HepG2 (cell line): ENCODE results near the gene LHFPL2. TPM values are rescaled to one million over a fixed set of nuclear protein-coding genes. Genes with fewer than 3 reads are reported as not detected.

Experiments
- ATF1 ChIP-seq: IDR thresholded peaks from 2 replicates; pipeline ENCODE4 v1.6.1; 2016; ENCODE audit warnings: mild to moderate bottlenecking, control low read depth
- HDAC1 ChIP-seq: sonication (generic); formaldehyde crosslinking; IDR thresholded peaks from 2 replicates; pipeline ENCODE4 v1.5.1; 2020; ENCODE audit warnings: mild to moderate bottlenecking, missing genetic modification reagents
- HMG20A ChIP-seq: IDR thresholded peaks from 2 replicates; pipeline ENCODE4 v1.6.1; 2016; ENCODE audit warnings: borderline replicate concordance
- HOXD1 ChIP-seq: sonication (generic); formaldehyde crosslinking; IDR thresholded peaks from 2 replicates; pipeline ENCODE4 v1.5.0; 2020; ENCODE audit warnings: missing genetic modification reagents
- IKZF1 ChIP-seq: fragments of 450-650 bp; IDR thresholded peaks from 2 replicates; pipeline ENCODE4 v1.7.1; 2016
- MBNL3 ChIP-seq: fragments of 250-450 bp; sonication (Bioruptor Pico); conservative IDR thresholded peaks from 2 replicates; pipeline ENCODE4 v1.8.0; 2022; ENCODE audit warnings: mild to moderate bottlenecking, inconsistent platforms
- MTF2 ChIP-seq: sonication (generic); formaldehyde crosslinking; IDR thresholded peaks from 2 replicates; pipeline ENCODE4 v1.5.0; 2020; ENCODE audit warnings: missing genetic modification reagents, borderline replicate concordance
- NFKBIZ ChIP-seq: IDR thresholded peaks from 2 replicates; pipeline ENCODE4 v1.6.1; 2018; ENCODE audit warnings: missing genetic modification reagents, missing compliant biosample characterization
- NFYB ChIP-seq: sonication (generic); formaldehyde crosslinking; IDR thresholded peaks from 2 replicates; pipeline ENCODE4 v1.4.0; 2020; ENCODE audit warnings: missing genetic modification reagents
- NR2F2 ChIP-seq: IDR thresholded peaks from 2 replicates; pipeline ENCODE4 v1.6.1; 2012; ENCODE audit warnings: low read depth, inconsistent platforms, borderline replicate concordance
- RBM39 ChIP-seq: fragments of 200-400 bp; formaldehyde crosslinking; IDR thresholded peaks from one replicate; pipeline ENCODE4 v1.6.1; 2018; ENCODE audit warnings: antibody characterized with exemption, mild to moderate bottlenecking, low read depth, low read length; ENCODE audit not compliant: poor library complexity, severe bottlenecking
- SIN3B ChIP-seq: fragments of 150-350 bp; IDR thresholded peaks from 2 replicates; pipeline ENCODE4 v1.6.1; 2014; ENCODE audit warnings: low read length
- SMAD1 ChIP-seq: sonication (generic); formaldehyde crosslinking; IDR thresholded peaks from 2 replicates; pipeline ENCODE4 v1.4.0; 2020; ENCODE audit warnings: missing genetic modification reagents, low read depth, mild to moderate bottlenecking, borderline replicate concordance
- TEAD3 ChIP-seq: optimal IDR thresholded peaks from 2 replicates; pipeline ENCODE3; 2016; ENCODE audit warnings: borderline replicate concordance
- ZBTB3 ChIP-seq: sonication (generic); formaldehyde crosslinking; IDR thresholded peaks from 2 replicates; pipeline ENCODE4 v1.4.0; 2020; ENCODE audit warnings: low read depth, mild to moderate bottlenecking, moderate library complexity, missing genetic modification reagents, borderline replicate concordance
- ZNF142 ChIP-seq: sonication (generic); formaldehyde crosslinking; IDR thresholded peaks from 2 replicates; pipeline ENCODE4 v1.4.0; 2020; ENCODE audit warnings: missing genetic modification reagents
- ZNF264 ChIP-seq: sonication (generic); formaldehyde crosslinking; IDR thresholded peaks from 2 replicates; pipeline ENCODE4 v1.4.0; 2020; ENCODE audit warnings: missing genetic modification reagents
- ZNF34 ChIP-seq: sonication (generic); formaldehyde crosslinking; IDR thresholded peaks from 2 replicates; pipeline ENCODE4 v1.4.0; 2020; ENCODE audit warnings: mild to moderate bottlenecking, missing genetic modification reagents, borderline replicate concordance
- ZNF556 ChIP-seq: sonication (generic); formaldehyde crosslinking; IDR thresholded peaks from 2 replicates; pipeline ENCODE4 v1.4.0; 2020; ENCODE audit warnings: mild to moderate bottlenecking, missing genetic modification reagents, borderline replicate concordance
- ZNF563 ChIP-seq: sonication (generic); formaldehyde crosslinking; IDR thresholded peaks from 2 replicates; pipeline ENCODE4 v1.8.0; 2022; ENCODE audit warnings: mild to moderate bottlenecking, moderate library complexity, missing genetic modification reagents
- ZNF572 ChIP-seq: sonication (generic); formaldehyde crosslinking; IDR thresholded peaks from 2 replicates; pipeline ENCODE4 v1.5.1; 2020; ENCODE audit warnings: mild to moderate bottlenecking, missing genetic modification reagents
- ZNF619 ChIP-seq: sonication (generic); formaldehyde crosslinking; IDR thresholded peaks from 2 replicates; pipeline ENCODE4 v1.4.0; 2020; ENCODE audit warnings: mild to moderate bottlenecking, missing genetic modification reagents
- ZNF644 ChIP-seq: IDR thresholded peaks from 2 replicates; pipeline ENCODE4 v1.6.1; 2016; ENCODE audit warnings: low read depth
- ZNF713 ChIP-seq: sonication (generic); formaldehyde crosslinking; IDR thresholded peaks from 2 replicates; pipeline ENCODE4 v1.4.0; 2020; ENCODE audit warnings: mild to moderate bottlenecking, missing genetic modification reagents
- ZNF775 ChIP-seq: sonication (generic); formaldehyde crosslinking; IDR thresholded peaks from 2 replicates; pipeline ENCODE4 v1.4.0; 2020; ENCODE audit warnings: missing genetic modification reagents, mild to moderate bottlenecking, moderate library complexity, borderline replicate concordance
- polyA plus RNA-seq, 8 experiments: library from polyadenylated mRNA; depleted of rRNA in 3 of 8; stranded (reverse) in 7 of 8; unstranded in 1 of 8; fragments of >200 nt; fragmentation: Illumina TruSeq in 4 of 8; extraction: Trizol in 4 of 8; gene quantifications; 2 replicates each; pipeline versions ENCODE4 v1.2.1 to v1.2.3, GENCODE V29; 2011 to 2016; ENCODE audit warnings: low read depth in 4 of 8, missing spikeins in 1 of 8, mixed read lengths in 1 of 8; ENCODE audit not compliant: insufficient read depth in 1 of 8
- total RNA-seq, 5 experiments: library from RNA; depleted of rRNA; stranded (reverse); fragments of >200 nt; fragmentation: Illumina TruSeq; extraction: Trizol; gene quantifications; 2 replicates each; pipeline ENCODE4 v1.2.3, GENCODE V29; 2016; ENCODE audit warnings: low read depth in 1 of 5
- TF ChIP-seq, protein P1 (sequence below): sonication (generic); IDR thresholded peaks from 2 replicates; pipeline ENCODE4 v1.6.1; 2016; ENCODE audit warnings: low read depth, borderline replicate concordance

Gene LHFPL2
- total and polyA plus RNA-seq, 2 of the 13 experiments (the other 11 are each of a cell fraction or from before 2014, with no cell fraction given) = 6.0 to 20.0 TPM

DNA sequence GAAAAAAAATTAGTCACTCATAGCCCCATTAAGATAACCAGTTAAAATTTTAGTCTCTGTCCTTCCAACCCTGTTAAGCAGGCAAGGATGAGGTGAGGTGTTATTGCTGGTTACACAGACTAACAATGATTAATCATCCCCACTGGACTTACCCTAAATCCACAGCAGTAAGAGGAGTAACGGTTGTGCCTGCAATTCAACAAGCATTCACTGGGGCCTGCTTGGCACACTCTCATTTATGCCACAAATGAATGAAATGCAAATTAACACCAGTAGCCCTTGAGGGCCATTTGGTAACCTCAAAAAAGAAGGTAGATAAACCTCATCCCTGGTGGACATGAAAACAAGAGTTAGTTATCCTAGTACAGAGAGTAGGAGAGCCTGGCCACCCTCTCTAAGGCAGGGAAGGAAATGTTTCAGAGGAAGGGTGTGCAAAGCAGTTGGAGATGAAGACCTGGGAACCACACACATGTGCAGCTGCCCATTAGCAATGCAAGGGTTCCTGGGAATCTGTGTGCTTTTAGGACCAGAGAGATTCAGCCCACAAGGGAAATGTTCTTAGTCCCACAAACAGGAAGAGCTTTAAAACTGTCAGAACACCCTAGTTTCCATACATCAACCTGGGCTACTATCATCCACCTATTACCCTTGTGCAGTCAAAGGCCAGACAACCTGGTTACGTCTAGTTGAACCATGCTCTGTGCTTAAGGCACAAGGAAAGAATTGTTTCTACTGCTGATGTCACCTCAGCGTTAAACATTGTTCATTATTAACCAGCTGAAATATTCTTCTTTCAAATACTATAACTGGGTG lies 7.7 kb downstream of the LHFPL2 start (continued):
- TF ChIP-seq HDAC1 (CRISPR knock-in tag) (0 out of 2 replicates have a peak, but pooled peaks have one; percentile 36), ZNF556 (CRISPR knock-in tag) (no peak), ZNF142 (CRISPR knock-in tag) (no peak), RBM39 (no peak), ZBTB3 (no peak), SMAD1 (CRISPR knock-in tag) (no peak), ZNF34 (CRISPR knock-in tag) (no peak), ATF1 (CRISPR knock-in tag) (0 out of 2 replicates have a peak, but pooled peaks have one; percentile 32), ZNF713 (CRISPR knock-in tag) (no peak), HOXD1 (CRISPR knock-in tag) (no peak), NFKBIZ (CRISPR knock-in tag) (no peak), NR2F2 (no peak), ZNF775 (no peak), HMG20A (no peak), MTF2 (no peak), ZNF264 (CRISPR knock-in tag) (no peak; the same call in 1 of the 2 replicates), ZNF619 (CRISPR knock-in tag) (no peak), MBNL3 (CRISPR knock-in tag) (no peak), SIN3B (no peak), ZNF563 (no peak), ZNF572 (CRISPR knock-in tag) (no peak), IKZF1 (no peak), TEAD3 (CRISPR knock-in tag) (peak; percentile 39), NFYB (CRISPR knock-in tag) (no peak), ZNF644 (CRISPR knock-in tag) (no peak)
- TF ChIP-seq, protein P1, sequence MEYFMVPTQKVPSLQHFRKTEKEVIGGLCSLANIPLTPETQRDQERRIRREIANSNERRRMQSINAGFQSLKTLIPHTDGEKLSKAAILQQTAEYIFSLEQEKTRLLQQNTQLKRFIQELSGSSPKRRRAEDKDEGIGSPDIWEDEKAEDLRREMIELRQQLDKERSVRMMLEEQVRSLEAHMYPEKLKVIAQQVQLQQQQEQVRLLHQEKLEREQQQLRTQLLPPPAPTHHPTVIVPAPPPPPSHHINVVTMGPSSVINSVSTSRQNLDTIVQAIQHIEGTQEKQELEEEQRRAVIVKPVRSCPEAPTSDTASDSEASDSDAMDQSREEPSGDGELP = peak; percentile 31; the same call in 1 of the 2 replicates
